ENCODE results near the gene OR56A4. TPM values are rescaled to one million over a fixed set of nuclear protein-coding genes. Genes with fewer than 3 reads are reported as not detected.
"Not testable (repeated sequence)": the region's sequence is repeated elsewhere in the genome, so short reads cannot be mapped to it uniquely, and the experiment has no call there.

The OR56A4 gene
- total RNA-seq, 1 donor from 2014 or later: not detected

DNA sequence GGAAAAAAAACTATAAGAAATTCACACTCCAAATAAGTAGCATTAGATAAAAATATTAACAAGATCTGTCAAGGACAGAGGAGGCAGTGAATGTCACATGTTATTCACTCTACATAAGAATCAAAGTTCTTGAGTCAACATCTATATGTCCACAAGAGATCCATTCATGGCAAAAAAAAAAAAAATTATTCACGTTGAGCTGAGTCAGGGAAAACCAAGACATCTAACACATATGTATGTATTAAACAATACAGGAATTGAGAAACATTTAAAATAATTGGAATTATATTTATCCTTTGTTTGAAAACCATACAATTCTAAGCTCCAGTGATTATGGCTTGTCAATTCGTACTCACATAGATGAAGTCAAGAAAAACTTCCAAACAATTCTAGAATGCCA is 39.8 kb downstream of the OR56A4 start:
- DNase-seq (ENCODE audit: low spot score) (no peak), ATAC-seq (no peak)

DNA sequence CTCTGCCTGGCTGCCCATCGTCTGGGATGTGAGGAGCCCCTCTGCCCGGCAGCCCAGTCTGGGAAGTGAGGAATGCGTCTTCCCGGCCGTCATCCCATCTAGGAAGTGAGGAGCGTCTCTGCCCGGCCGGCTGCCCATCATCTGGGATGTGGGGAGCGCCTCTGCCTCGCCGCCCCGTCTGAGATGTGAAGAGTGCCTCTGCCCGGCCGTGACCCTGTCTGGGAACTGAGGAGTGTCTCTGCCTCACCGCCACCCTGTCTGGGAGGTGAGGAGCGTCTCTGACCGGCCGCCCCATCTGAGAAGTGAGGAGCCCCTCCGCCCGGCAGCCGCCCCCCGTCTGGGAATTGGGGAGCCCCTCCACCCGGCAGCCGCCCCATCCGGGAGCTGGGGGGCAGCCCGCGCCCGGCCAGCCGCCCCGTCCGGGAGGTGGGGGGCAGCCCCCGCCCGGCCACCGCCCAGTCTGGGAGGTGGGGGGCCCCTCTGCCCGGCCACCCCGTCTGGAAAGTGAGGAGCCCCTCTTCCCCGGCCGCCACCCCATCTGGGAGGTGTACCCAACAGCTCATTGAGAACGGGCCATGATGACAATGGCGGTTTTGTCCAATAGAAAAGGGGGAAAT is 45.9 kb downstream of the OR56A4 start:
- ATAC-seq; DNase-seq (ENCODE audit: low spot score): not testable (repeated sequence)

DNA sequence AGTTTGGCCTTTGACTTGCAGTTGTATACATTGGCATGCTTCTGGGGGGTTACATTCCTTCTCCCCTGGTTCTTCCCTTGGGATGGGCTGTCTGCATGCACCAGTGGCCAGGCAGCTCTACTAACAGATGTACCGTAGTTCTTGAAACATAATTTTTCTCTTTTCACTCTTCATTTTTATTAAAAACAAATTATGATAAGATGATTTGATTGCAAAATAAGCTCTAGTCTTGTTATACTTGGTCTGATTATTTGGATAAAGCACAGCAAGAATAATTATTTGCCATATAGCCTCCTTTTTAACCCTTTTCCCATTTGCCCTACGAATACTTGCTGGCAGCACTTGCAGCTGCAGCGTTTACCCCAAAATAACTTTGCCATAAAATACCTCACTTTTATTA is 51.2 kb downstream of the OR56A4 start:
- DNase-seq (ENCODE audit: low spot score) (no peak), ATAC-seq (no peak)

Other genes starting within 250 kb of the OR56A4 start
- 0.10 TPM for gene OR52N5, start 223.6 kb downstream of the OR56A4 start, total RNA-seq
- not detected for gene OR52N1, start 215.7 kb downstream of the OR56A4 start, total RNA-seq
- not detected for gene OR52N2, start 198.0 kb downstream of the OR56A4 start, total RNA-seq
- gene OR52E6, start 165.0 kb downstream of the OR56A4 start, total RNA-seq: not detected
- gene OR52E8, start 149.3 kb downstream of the OR56A4 start, total RNA-seq: not detected
- not detected for gene OR52E4, start 126.3 kb downstream of the OR56A4 start, total RNA-seq
- not detected for gene OR52E5, start 113.7 kb downstream of the OR56A4 start, total RNA-seq
- not detected for gene OR56A3, start 64.7 kb downstream of the OR56A4 start, total RNA-seq
- gene OR56A5, start 38.5 kb downstream of the OR56A4 start, total RNA-seq: not detected
- not detected for gene OR52L1, start 20.0 kb downstream of the OR56A4 start, total RNA-seq
- not detected for gene OR56A1, start 23.8 kb upstream of the OR56A4 start, total RNA-seq
- gene OR56B4, start 100.7 kb upstream of the OR56A4 start, total RNA-seq: not detected
- 0.38 TPM for gene OR52B2, start 163.4 kb upstream of the OR56A4 start, total RNA-seq
- gene OR52W1, start 192.3 kb upstream of the OR56A4 start, total RNA-seq: not detected
- gene C11orf42, start 198.6 kb upstream of the OR56A4 start, total RNA-seq: not detected
- 32.1 TPM for gene FHIP1B, start 227.7 kb upstream of the OR56A4 start, total RNA-seq
- not detected for gene CNGA4, start 232.1 kb upstream of the OR56A4 start, total RNA-seq

Measured in left lobe of liver (tissue), 2 donors.